ENCODE results near the gene ANKRD55.
"Not testable (repeated sequence)": the region's sequence is repeated elsewhere in the genome, so short reads cannot be mapped to it uniquely, and the experiment has no call there.

Gene ANKRD55

DNA sequence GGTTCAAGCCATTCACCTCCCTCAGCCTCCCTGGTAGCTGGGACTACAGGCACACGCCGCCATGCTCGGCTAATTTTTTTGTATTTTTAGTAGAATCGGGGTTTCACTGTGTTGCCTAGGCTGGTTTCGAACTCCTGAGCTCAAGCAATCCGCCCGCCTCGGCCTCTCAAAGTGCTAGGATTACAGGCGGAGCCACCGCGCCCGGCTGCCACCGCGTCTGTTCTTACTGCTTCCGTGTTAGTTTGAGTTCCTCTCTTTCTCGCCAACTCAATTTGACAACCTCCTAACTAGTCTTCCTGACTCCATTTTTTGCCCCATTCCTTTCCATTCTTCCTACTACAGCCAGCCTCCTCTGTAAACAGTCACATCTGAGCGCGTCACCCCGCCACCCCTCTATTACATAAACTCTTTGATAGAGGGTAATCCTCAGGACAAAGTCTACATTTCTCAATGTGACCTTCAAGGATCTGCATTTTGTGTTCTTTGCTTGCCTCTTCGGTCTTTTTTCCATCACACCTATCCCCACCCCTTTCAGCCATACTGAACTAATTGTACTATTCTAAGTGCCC, 149.8 kb downstream of the ANKRD55 start:
- TF ChIP-seq, protein P1, sequence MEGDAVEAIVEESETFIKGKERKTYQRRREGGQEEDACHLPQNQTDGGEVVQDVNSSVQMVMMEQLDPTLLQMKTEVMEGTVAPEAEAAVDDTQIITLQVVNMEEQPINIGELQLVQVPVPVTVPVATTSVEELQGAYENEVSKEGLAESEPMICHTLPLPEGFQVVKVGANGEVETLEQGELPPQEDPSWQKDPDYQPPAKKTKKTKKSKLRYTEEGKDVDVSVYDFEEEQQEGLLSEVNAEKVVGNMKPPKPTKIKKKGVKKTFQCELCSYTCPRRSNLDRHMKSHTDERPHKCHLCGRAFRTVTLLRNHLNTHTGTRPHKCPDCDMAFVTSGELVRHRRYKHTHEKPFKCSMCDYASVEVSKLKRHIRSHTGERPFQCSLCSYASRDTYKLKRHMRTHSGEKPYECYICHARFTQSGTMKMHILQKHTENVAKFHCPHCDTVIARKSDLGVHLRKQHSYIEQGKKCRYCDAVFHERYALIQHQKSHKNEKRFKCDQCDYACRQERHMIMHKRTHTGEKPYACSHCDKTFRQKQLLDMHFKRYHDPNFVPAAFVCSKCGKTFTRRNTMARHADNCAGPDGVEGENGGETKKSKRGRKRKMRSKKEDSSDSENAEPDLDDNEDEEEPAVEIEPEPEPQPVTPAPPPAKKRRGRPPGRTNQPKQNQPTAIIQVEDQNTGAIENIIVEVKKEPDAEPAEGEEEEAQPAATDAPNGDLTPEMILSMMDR (IDR thresholded peaks at IDR 0.05; ENCODE audit: borderline replicate concordance, insufficient read depth, low read depth, low read length) = no peak

DNA sequence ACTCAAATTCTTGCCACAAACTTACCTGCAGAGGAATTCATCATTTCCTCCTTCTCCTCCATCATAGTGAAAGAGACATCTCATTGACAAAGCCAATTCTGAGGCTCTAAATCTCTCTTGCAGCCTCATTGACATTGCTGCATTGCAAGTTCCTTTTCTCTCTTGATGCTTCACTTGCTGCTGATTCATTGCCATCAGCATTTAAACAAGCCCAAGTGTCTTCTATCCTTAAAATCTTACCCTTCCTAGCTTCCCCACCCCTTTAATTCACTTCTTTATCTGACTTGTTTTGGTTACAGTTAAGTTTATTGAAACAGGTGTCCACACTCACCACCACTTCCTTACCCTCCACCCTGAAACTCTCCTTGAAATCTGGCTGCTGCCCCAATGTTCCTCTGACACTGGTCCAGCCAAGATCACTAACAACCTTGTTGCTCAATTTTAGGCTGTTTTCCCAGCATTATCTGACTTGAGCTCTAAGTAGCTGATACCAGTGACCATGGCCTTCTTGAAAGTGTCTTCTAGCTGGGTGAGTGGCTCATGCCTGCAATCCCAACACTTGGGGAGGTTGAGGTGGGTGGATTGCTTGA, 152.0 kb downstream of the ANKRD55 start:
- not testable (repeated sequence) for H3K4me3 ChIP-seq (ENCODE audit: low read depth, low read length)

More for the DNA sequence above, 149.8 kb downstream of the ANKRD55 start:
- H3K4me3 ChIP-seq (ENCODE audit: low read depth, low read length) = no peak overlapping the region

DNA sequence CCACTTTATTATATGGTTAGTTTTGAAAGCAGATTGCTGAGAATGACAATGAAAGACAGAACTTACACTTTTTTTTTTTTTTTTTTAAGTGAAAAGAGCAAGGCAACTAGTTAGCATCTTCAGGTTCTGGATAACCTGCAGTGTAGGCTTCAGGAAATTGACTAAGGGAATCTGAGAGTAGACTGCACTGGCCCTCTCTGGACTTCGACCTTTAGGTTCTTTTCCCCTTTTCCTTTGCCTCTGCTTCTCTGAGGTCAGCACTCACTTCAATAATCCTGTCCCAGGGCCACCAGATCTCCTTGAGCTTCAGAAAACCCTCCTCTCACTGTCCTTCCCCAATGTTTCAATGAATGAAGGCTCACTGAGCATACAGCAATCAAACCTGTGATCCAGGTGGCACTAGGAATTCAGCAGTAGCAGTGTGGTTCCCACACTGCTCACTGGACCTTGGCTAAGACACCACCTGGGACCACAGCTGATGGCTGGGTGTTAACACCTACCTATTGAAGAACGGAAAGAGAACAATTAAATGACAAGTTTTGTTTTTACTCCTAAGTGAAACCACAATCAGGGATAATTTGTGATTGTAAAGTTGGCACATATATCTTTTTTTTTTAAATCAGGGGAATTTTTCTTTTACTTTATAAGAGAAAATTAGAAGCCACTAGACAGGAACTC, 152.6 kb downstream of the ANKRD55 start:
- H3K4me3 ChIP-seq (ENCODE audit: low read depth, low read length) = no peak overlapping the region
- TF ChIP-seq, protein P1 (IDR thresholded peaks at IDR 0.05; ENCODE audit: borderline replicate concordance, insufficient read depth, low read depth, low read length) = no peak

DNA sequence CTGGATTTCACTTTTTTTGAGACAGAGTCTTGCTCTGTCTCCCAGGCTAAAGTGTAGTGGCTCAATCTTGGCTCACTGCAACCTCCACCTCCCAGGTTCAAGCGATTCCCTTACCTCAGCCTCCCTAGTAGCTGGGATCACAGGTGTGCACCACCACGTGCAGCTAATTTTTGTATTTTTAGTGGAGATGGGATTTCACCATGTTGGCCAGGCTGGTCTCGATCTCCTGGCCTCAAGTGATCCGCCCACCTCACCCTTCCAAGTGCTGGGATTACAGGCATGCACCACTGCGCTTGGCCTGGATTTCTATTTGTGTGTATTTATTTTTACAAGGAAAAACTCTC, 154.0 kb downstream of the ANKRD55 start:
- H3K4me3 ChIP-seq (ENCODE audit: low read depth, low read length) = not testable (repeated sequence)

DNA sequence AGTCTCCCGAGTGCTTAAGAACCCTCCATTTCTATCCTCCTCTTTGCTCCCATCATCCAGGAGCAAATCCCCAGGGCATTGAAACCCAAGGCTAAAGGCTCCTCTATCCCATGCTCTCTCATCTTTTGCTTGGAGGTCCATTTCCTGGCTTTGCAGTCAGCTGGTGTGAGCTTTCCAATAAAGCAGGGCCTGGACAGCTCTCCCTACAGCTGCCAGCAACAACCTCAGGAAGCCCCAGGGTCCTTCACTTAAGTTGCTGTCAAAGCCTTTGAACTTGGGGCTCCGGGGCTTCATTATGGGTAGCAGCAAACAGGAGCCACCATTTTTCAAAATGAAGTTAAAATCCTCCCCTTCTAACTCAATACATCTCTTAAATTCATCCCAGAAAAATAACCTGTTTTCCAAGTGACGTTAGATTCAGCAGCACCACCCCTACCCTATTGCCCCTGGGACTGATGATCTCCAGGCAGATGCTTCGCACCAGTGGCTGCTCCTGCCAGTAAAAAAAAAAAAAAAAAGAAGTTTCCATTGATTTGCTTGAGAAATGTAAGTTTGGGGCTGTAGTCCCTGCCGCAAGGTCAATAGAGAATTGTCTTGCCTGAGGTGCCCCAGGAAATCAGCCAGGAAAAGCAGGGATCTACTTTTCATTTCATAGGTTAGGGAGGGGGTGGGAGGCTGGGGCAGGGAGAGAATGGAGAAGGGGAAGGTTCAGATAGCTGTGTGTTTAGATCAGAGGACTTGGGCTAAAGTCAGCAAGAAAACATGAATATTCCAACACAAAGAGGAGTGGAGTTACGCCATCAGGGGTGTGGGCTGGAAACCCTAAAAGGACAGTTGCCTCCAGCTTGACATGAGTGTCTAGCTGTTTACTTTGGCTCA, 154.6 kb downstream of the ANKRD55 start:
- TF ChIP-seq, protein P1 (IDR thresholded peaks at IDR 0.05; ENCODE audit: borderline replicate concordance, insufficient read depth, low read depth, low read length) = no peak
- no peak overlapping the region for H3K4me3 ChIP-seq (ENCODE audit: low read depth, low read length)

DNA sequence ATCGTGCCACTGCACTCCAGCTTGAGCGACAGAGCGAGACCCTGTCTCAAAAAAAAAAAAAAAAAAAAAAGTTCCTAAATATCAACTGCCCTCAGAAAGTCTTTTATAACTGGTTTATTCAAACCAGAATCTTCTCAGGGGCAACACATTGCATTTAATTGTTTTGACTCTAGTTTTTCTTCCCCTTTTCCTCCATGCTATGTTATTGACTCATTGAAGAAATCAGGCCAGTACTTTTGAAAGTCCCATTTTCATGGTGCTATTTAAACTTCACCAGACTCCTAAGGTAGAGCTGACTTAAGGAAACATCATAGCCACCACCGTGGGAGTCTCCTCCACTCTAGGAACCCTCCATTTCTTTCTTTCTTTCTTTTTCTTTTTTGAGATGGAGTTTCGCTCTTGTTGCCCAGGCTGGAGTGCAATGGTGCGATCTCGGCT, 155.3 kb downstream of the ANKRD55 start:
- no peak overlapping the region for H3K4me3 ChIP-seq (ENCODE audit: low read depth, low read length)
- TF ChIP-seq, protein P1 (IDR thresholded peaks at IDR 0.05; ENCODE audit: borderline replicate concordance, insufficient read depth, low read depth, low read length) = no peak

DNA sequence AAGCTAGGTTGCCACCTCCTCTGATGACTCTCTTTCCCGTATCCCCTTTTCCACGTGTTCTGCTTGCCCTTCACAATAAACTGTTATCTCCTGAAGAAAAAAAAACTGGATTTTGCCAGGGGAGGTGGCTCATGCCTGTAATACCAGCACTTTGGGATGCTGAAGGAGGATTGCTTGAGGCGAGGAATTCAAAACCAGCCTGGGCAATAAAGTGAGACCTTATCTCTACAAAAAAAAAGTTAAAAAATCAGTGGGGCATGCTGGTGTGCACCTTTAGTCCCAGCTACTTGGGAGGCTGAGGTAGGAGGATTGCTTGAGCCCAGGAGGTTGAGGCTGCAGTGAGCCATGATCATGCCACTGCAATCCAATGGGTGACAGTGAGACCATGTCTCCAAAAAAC, 156.6 kb downstream of the ANKRD55 start:
- TF ChIP-seq, protein P1 (IDR thresholded peaks at IDR 0.05; ENCODE audit: borderline replicate concordance, insufficient read depth, low read depth, low read length) = no peak
- H3K4me3 ChIP-seq (ENCODE audit: low read depth, low read length) = no peak overlapping the region

All from GM12875 (cell line).